H1 (cell line): ENCODE measurements around the gene TNP2. TPM values are rescaled to one million over a fixed set of nuclear protein-coding genes. Genes with fewer than 3 reads are reported as not detected.
"Not testable (repeated sequence)": the region's sequence is repeated elsewhere in the genome, so short reads cannot be mapped to it uniquely, and the experiment has no call there.

Experiments
- CTCF ChIA-PET: fragments of 300-600 bp; sonication (Branson Sonifier 250); formaldehyde crosslinking; loops from one replicate; lab custom pipeline; 2021; ENCODE audit not compliant: partially characterized antibody; lab: Charles Lee
- POLR2A ChIA-PET: fragments of 300-600 bp; sonication (Branson Sonifier 250); formaldehyde crosslinking; loops from one replicate; lab custom pipeline; 2021; ENCODE audit warnings: inconsistent platforms; ENCODE audit not compliant: partially characterized antibody; lab: Charles Lee
- DNase-seq, 2 experiments: peaks; one replicate each; pipeline versions ENCODE4 v3.0.0 to v3.0.0-alpha.2; 2010 to 2022; ENCODE audit warnings: low spot score in 2 of 2, low read depth in 1 of 2, mixed read lengths in 1 of 2
- FAIRE-seq: peaks from 2 replicates; lab custom pipeline; 2011; peaks lifted over from hg19 to GRCh38; lab: Jason Lieb, UNC
- H2AFZ ChIP-seq: 2 replicates; pipeline ENCODE4 v1.8.1; 2012; ENCODE audit warnings: low read length, inconsistent platforms
- H2AK5ac ChIP-seq: 2 replicates; pipeline ENCODE4 v1.6.1; 2013; ENCODE audit warnings: low read depth, low read length
- H2BK120ac ChIP-seq: replicated peaks from 2 replicates; pipeline ENCODE3; 2013; ENCODE audit warnings: low read depth, low read length, inconsistent platforms
- H2BK12ac ChIP-seq: 2 replicates; pipeline ENCODE4 v1.6.1; 2013; ENCODE audit warnings: low read depth, low read length
- H2BK15ac ChIP-seq: 2 replicates; pipeline ENCODE4 v1.6.1; 2013; ENCODE audit warnings: low read length
- H2BK20ac ChIP-seq: 2 replicates; pipeline ENCODE4 v1.6.1; 2013; ENCODE audit warnings: low read length
- H2BK5ac ChIP-seq: 2 replicates; pipeline ENCODE4 v1.6.1; 2013; ENCODE audit warnings: low read depth, low read length
- H3K14ac ChIP-seq: 2 replicates; pipeline ENCODE4 v1.6.1; 2013; ENCODE audit warnings: inconsistent platforms; ENCODE audit not compliant: insufficient read length
- H3K18ac ChIP-seq: 2 replicates; pipeline ENCODE4 v1.6.1; 2013; ENCODE audit warnings: low read length; ENCODE audit errors: extremely low read depth
- H3K23ac ChIP-seq: 2 replicates; pipeline ENCODE4 v1.6.1; 2013; ENCODE audit warnings: inconsistent platforms; ENCODE audit not compliant: insufficient read length
- H3K23me2 ChIP-seq: 2 replicates; pipeline ENCODE4 v1.6.1; 2013; ENCODE audit warnings: low read depth, low read length
- H3K27ac ChIP-seq: 2 replicates; pipeline ENCODE4 v1.6.1; 2011; ENCODE audit warnings: low read depth, low read length, inconsistent platforms
- H3K27me3 ChIP-seq, 4 experiments: replicated peaks in 1 of 4; 1 replicate in 1 of 4; 2 replicates in 3 of 4; pipeline versions ENCODE4 v1.6.1 to v1.8.1; 2011 to 2013; ENCODE audit warnings: low read length in 3 of 4, mild to moderate bottlenecking in 3 of 4, inconsistent platforms in 2 of 4, mixed read lengths in 2 of 4, moderate library complexity in 1 of 4; ENCODE audit not compliant: control insufficient read depth in 3 of 4, insufficient read depth in 3 of 4; ENCODE audit errors: extremely low read depth in 1 of 4
- H3K36me3 ChIP-seq, 4 experiments: 2 replicates each; pipeline versions ENCODE4 v1.6.1 to v1.8.1; 2011 to 2013; ENCODE audit warnings: mild to moderate bottlenecking in 4 of 4, low read length in 3 of 4, moderate library complexity in 2 of 4, control low read depth in 1 of 4, inconsistent platforms in 1 of 4; ENCODE audit not compliant: insufficient read depth in 4 of 4, control insufficient read depth in 2 of 4
- H3K4ac ChIP-seq: replicated peaks from 2 replicates; pipeline ENCODE3; 2013; ENCODE audit warnings: low read length, low read depth, mixed read lengths, inconsistent platforms; ENCODE audit not compliant: insufficient read length
- H3K4me1 ChIP-seq, 4 experiments: replicated peaks in 1 of 4; 1 replicate in 1 of 4; 2 replicates in 3 of 4; pipeline versions ENCODE4 v1.6.1 to v1.8.1; 2011 to 2013; ENCODE audit warnings: low read length in 3 of 4, inconsistent platforms in 2 of 4, mixed read lengths in 1 of 4; ENCODE audit not compliant: insufficient read depth in 4 of 4, control insufficient read depth in 3 of 4
- H3K4me2 ChIP-seq, 2 experiments: 2 replicates each; pipeline versions ENCODE4 v1.6.1 to v1.8.1; 2011 to 2013; ENCODE audit warnings: low read depth in 2 of 2, low read length in 2 of 2, control low read depth in 1 of 2, inconsistent platforms in 1 of 2, mild to moderate bottlenecking in 1 of 2; ENCODE audit not compliant: insufficient read depth in 1 of 2
- H3K4me3 ChIP-seq, 4 experiments: fragments of 200-600, 300-600 bp in 1 of 4; sonication (generic), shearing (Covaris generic), sonication (Bioruptor Twin) in 1 of 4; 2 replicates each; pipeline versions ENCODE4 v1.5.1 to v1.8.1; 2011 to 2016; ENCODE audit warnings: low read length in 4 of 4, low read depth in 3 of 4, control low read depth in 2 of 4, inconsistent platforms in 2 of 4, mild to moderate bottlenecking in 2 of 4, mixed read lengths in 1 of 4, moderate library complexity in 1 of 4; ENCODE audit not compliant: insufficient read depth in 2 of 4; ENCODE audit errors: extremely low read depth in 1 of 4
- H3K56ac ChIP-seq: replicated peaks from 2 replicates; pipeline ENCODE3; 2013; ENCODE audit warnings: low read depth, mild to moderate bottlenecking, mixed read lengths, low read length, inconsistent platforms; ENCODE audit not compliant: insufficient read length
- H3K79me1 ChIP-seq: 2 replicates; pipeline ENCODE4 v1.6.1; 2013; ENCODE audit warnings: low read depth, low read length, control low read depth
- H3K79me2 ChIP-seq, 2 experiments: 2 replicates each; pipeline versions ENCODE4 v1.6.1 to v1.8.1; 2012 to 2013; ENCODE audit warnings: low read length in 2 of 2, mild to moderate bottlenecking in 2 of 2, inconsistent platforms in 1 of 2; ENCODE audit not compliant: insufficient read depth in 2 of 2, control insufficient read depth in 1 of 2
- H3K9ac ChIP-seq, 4 experiments: replicated peaks in 1 of 4; 1 replicate in 1 of 4; 2 replicates in 3 of 4; pipeline versions ENCODE4 v1.6.1 to v1.8.1; 2011 to 2013; ENCODE audit warnings: low read depth in 3 of 4, low read length in 3 of 4, control low read depth in 2 of 4, mild to moderate bottlenecking in 2 of 4, moderate library complexity in 2 of 4, inconsistent platforms in 1 of 4; ENCODE audit errors: extremely low read depth in 1 of 4
- H3K9me3 ChIP-seq, 2 experiments: 2 replicates each; pipeline versions ENCODE4 v1.6.1 to v1.8.1; 2012 to 2013; ENCODE audit warnings: mild to moderate bottlenecking in 2 of 2, moderate library complexity in 2 of 2, control low read depth in 1 of 2, inconsistent platforms in 1 of 2, low read depth in 1 of 2, low read length in 1 of 2, mixed read lengths in 1 of 2; ENCODE audit not compliant: insufficient read depth in 2 of 2
- H4K20me1 ChIP-seq, 2 experiments: replicated peaks in 1 of 2; 2 replicates each; pipeline versions ENCODE3 to v1.8.1; 2011 to 2013; ENCODE audit warnings: inconsistent platforms in 2 of 2, low read length in 2 of 2, mild to moderate bottlenecking in 1 of 2; ENCODE audit not compliant: insufficient read depth in 2 of 2, control insufficient read depth in 1 of 2
- H4K5ac ChIP-seq: 2 replicates; pipeline ENCODE4 v1.6.1; 2013; ENCODE audit warnings: low read length, low read depth, mixed read lengths, inconsistent platforms; ENCODE audit not compliant: insufficient read length
- H4K8ac ChIP-seq: 2 replicates; pipeline ENCODE4 v1.8.0; 2013; ENCODE audit warnings: mild to moderate bottlenecking, moderate library complexity, low read length, inconsistent platforms; ENCODE audit not compliant: insufficient read depth; ENCODE audit errors: extremely low read depth
- H4K91ac ChIP-seq: replicated peaks from 2 replicates; pipeline ENCODE3; 2013; ENCODE audit warnings: low read length, mixed read lengths, inconsistent platforms; ENCODE audit not compliant: insufficient read length
- WGBS, 2 experiments: shearing (Covaris generic) in 1 of 2; methylation state at CpG; one replicate each; pipeline versions ENCODE4 v1.1.6 to v1.1.7; 2013 to 2015; ENCODE audit warnings: low lambda C conversion rate in 2 of 2, mixed read lengths in 2 of 2, inconsistent platforms in 1 of 2, low coverage in 1 of 2, missing lambda C conversion rate in 1 of 2; ENCODE audit not compliant: insufficient replicate concordance in 2 of 2, insufficient coverage in 1 of 2, insufficient read length in 1 of 2; ENCODE audit errors: extremely low coverage in 1 of 2, missing lambda C conversion rate in 1 of 2; 5-methylcytosine and 5-hydroxymethylcytosine counted together
- polyA plus RNA-seq, 7 experiments: library from polyadenylated mRNA; depleted of rRNA in 3 of 7; stranded (reverse) in 5 of 7; unstranded in 2 of 7; fragments of >200 nt in 5 of 7; fragments of 200-250 nt in 2 of 7; gene quantifications; 1 replicate in 5 of 7; 2 replicates in 1 of 7; 4 replicates in 1 of 7; pipeline versions ENCODE4 v1.2.1 to v1.2.3, GENCODE V29; 2011 to 2013; ENCODE audit warnings: missing spikeins in 2 of 7, mixed read lengths in 2 of 7
- total RNA-seq: library from RNA; stranded (reverse); fragmentation: NEBNext Ultra II Directional; extraction: Animal tissue kit (Norgen Biotek cat#: 25700); gene quantifications from 2 replicates; pipeline ENCODE4 v1.2.1, GENCODE V29; 2021

The TNP2 gene
- total and polyA plus RNA-seq, 2 of the 8 experiments (the other 6 are each of a cell fraction or from before 2014, with no cell fraction given) = not detected

DNA sequence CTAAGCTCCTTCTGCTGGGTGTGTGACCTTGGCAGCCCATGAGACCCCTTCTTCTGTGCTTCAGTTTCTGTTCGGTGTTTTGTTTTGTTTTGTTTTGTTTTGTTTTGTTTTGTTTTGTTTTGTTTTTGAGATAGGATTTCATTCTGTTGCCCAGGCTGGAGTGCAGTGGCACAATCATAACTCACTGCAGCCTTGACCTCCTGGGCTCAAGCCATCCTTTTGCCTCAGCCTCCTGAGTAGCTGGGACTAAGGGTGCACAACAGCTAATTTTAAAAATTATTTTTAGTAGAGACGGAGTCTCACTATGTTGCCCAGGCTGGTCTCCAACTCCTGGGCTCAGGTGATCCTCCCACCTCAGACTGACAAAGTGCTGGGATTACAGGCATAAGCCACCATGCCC lies 48.6 kb downstream of the TNP2 start:
- H2BK5ac ChIP-seq, H2BK15ac ChIP-seq, H3K18ac ChIP-seq, H3K4me1 ChIP-seq, H4K5ac ChIP-seq, H3K56ac ChIP-seq, H4K91ac ChIP-seq, H3K4me3 ChIP-seq, H2BK120ac ChIP-seq, H3K9ac ChIP-seq, H3K14ac ChIP-seq, H2AFZ ChIP-seq, H4K20me1 ChIP-seq, H4K8ac ChIP-seq, H3K36me3 ChIP-seq, H3K79me2 ChIP-seq, H3K4me2 ChIP-seq, H2BK12ac ChIP-seq, H3K4ac ChIP-seq, H3K23me2 ChIP-seq, H3K27me3 ChIP-seq, DNase-seq, H3K23ac ChIP-seq, H3K27ac ChIP-seq, H2AK5ac ChIP-seq, H3K79me1 ChIP-seq, FAIRE-seq, H2BK20ac ChIP-seq: not testable (repeated sequence)
- ChIA-PET CTCF (interaction anchor here (0.6 to 4.5 kb wide), 7 partner anchors 9 to 256 kb away, joined by 3 to 28 read pairs (median 3); no protein-coding TSS in a partner anchor), POLR2A (interaction anchor here (1.0 to 1.3 kb wide), 3 partner anchors 15 to 157 kb away, joined by 3 read pairs; no protein-coding TSS in a partner anchor)
- WGBS, 2 experiments = 88% methylated on average over 2 of the region's 2 CpGs; no CpG with 5 or more reads in 1 of the 2 experiments
- peaks cover 12 to 19% of the 10 kb centered on the region in 2 experiments for H3K9me3 ChIP-seq
